GM19467 (cell line): ENCODE results near the gene IMMP2L.

Experiments used
- ATAC-seq: cut with Tn5 transposase; IDR thresholded peaks from one replicate; pipeline ENCODE4 v1.9.1; 2021; ENCODE audit warnings: mild to moderate bottlenecking, moderate library complexity; ENCODE audit not compliant: unreplicated experiment

The IMMP2L gene

DNA sequence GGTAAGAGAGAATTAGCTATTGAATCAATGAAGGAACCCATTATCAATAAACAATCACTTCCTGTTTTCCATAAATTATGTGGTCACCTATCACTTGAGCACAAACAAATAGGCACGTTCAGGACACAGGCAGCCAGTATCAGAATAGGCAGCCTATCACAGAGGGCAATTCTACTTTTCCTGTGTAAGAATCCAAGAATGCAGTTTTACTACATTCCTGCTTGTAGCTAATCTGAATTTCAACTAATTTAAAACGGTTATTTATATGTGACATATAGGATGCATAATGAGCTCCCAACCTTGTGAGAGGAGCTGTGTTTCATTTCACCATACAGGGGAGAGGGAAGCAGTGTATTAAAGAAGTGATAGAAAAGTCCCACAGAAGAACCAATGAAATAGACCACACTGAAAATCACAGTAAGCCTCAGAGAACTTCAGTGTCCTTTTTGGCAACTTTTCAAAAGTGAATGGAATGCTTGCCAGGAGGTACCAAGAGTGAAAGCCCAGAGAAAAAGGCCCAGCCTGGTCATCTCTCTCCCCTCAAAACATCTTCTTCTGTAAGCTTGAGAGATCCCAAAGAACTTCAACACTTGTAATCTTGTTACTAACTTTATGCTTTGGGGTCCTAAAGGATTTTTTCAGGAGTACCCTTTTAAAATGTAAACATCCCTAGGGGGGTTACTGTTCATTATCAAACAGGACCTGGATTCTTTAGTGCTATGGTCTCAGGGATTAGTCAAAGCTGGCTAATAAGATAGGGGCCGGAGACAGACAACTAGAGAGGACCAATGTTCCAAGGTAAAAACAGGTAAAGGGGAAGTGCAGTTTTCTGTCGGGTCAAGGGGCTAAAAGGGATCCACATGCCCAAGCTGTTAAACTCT lies 1.3 kb downstream of the IMMP2L start:
- no peak for ATAC-seq

DNA sequence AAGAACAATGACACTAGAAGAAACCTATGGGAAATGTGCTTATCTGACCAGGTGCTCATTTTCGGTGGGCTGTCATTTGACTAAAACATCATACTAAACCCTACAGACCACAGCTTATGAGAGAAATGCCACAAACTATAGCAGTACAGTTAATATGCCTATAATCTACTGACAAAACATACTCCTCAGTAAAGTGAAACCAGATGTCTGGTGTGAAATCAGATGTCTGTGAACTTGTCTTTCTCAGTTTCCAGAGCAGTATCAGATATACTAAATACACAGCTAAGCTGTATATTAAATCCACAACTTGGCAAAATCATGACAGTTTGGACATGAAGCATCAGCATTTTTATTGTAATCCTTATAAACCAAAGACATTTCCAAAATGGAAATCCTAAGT lies 3.3 kb downstream of the IMMP2L start:
- ATAC-seq, result peak; percentile 51

DNA sequence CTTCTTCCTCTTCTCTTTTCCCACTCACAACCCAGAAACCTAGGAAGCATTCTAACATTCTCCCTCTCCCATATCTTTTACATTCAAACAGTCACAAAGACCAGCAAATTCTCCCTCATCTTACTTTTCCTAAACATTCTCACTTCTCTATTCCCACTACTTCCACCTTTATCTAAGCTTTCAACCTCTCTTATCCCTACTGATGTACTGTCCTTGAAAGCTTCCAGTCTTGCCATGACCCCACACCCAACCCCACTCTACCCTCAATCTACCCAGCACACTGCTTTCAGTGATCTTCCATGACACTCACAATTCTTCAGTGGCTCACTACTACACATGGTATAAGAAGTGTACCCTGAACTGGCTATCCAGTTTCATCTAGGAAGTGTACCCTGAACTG lies 5.3 kb downstream of the IMMP2L start:
- ATAC-seq, result no peak

DNA sequence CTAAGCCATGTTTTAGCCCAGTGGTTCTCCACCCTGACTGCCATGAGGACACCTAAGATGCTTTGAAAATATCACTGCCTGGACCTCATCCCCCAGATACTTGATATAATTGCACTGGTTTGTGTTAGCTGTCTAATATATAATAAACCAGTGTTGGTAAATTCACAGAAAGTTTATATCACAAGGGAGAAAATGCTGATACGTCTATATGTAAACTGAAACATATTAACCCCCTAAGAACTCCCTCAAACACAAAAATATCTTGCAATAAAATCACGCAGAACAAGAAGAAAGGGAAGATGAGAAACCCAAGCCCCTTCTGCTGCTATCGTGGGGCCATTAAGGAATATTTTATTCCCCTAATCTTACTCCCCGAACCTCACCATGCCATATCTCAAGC lies 8.2 kb downstream of the IMMP2L start:
- no peak for ATAC-seq

DNA sequence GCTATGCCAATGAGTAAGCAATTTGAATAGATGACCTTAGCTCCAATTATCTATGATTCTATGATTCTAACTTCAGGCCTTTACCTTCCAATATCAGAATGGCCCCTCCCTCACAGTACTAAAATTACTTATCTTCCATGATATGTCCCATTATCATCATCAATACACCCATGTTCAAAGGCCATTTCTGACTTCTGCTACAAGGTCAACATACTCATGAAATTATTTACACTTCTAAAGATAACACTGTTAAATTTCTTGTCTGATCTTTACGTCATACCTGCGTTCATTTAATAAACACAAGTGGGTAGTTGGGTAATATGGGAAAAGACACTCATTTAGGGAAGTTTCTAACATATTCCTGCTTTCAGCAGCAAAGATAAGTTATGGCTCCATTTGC lies 21.2 kb downstream of the IMMP2L start:
- no peak for ATAC-seq

DNA sequence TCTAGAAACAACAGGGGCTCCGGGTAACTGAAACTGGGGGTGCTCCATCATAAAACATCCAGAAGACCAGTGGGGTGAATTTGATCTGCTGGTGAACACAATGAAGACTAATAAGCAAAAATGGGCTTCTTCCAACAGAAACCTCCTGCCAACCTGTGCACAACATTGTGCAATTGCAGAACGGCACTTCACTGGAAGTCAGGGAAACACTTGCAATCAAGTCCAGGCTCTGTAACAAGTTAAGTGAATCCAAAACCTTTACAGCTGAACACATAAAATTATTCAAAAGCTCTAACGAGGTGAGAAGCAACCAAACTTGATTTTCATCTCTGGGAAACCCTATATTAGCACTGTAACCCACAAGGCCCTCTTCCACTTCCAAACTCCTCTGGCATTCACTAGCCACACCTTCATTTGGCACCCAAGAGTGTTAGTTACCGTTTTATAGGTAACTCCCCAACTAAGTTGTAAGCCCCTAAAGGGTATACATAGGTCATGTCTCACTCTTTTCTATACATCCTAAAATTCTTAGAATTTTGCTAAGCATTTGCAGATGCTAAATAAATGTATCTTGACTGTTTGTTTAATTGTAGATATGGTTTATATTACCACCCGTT lies 22.0 kb downstream of the IMMP2L start:
- ATAC-seq, result no peak

DNA sequence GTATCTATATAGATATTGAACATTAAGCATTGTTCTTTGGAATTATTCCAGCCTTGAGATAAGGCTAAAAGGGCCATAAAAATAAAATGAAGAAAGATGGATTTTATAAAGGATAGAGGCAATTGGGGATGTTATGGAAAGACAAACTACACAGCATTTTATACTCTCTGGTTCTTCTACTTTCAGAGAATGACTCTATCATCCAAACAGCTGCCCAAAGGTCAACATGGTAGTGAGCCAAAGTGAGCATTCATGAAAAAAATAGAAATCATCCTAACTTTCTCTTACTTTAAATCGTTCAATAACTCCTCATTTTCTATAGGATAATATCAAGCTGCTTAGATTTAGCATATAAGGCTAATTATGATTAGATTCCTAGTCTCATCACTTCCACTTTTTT lies 25.2 kb downstream of the IMMP2L start:
- ATAC-seq, result no peak

DNA sequence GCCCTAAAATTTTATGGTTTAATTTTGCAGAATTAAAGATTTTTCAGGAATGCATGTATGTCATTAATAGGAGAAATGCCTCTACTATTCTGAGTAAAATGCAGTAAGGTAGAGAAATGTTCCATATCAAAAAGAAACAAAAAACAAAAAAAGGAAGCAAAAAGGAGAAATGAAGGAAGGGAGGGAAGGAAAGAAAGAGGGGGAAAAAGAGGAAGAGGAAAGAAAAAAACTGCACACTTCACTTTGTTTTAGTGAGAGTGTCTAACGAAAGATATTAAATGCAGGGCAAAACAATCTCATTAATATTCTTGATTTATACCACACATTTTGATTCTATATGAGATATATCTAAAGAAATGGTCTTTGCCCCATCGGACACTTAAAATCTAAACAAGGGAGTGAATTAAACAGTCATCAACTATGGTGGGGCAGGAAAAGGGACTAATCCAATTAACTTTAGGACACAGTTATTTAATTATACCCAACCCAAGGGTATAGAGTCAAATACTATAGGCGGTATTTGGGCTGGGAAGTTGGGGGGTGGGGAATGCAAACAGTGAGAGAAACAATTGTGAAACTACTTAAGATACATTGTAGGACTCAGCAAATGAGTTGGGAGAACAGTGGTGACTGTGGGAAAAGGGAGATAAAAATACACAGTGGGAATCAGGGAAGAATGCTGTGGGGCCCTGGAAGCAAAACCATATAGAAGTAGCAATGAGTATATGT lies 27.0 kb downstream of the IMMP2L start:
- ATAC-seq, result no peak

DNA sequence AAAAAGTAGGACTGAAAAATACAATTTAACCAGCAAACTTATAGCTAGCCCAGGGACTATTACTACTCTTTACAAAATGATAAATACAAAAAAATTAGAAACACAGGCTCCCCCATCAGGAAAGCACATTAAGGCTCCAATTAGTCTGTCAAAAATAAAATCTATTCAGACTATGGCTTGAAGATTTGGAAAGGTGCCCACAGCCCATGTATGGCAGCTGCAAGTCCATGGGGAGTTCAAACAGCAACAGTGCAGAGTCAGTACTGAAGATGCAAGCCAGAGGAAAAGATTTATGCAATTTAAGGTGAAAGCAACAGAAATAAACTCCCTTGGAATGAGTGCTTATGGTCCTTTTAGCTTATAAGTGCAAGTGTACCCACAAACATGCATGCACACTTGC lies 29.7 kb downstream of the IMMP2L start:
- no peak for ATAC-seq

DNA sequence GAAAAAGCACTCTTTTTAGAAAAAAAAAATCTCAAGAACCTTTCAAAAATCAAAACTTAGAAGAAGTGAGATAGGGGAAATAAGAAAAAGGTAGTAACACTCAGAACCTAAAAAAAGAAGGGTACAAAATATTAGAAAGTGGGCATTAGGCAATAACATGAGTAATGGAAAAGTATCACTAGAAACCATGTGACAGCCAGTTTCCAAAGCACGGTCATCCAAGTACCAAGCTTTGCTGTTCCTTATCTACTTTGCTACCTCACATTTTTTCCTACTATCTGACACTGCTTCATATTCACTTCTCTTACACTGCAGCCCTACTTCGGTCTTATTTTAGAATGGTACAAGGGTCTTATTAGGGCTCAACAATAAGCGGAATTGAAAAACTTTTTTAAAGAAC lies 30.3 kb downstream of the IMMP2L start:
- ATAC-seq, result no peak

DNA sequence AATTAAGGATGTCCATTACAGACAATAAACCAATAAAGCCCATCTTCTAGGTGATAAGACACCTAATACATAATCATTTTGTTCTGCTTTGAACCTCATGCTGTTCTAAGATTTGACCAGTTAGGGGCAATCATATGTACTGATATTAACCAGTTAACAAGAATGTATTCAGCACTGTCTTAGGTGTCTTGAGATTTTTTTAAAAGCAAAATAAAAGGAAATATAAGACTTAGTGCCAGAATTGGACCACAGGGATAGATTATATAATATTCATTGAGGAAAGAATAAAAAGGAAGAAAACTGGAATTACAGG lies 32.0 kb downstream of the IMMP2L start:
- ATAC-seq, result no peak

DNA sequence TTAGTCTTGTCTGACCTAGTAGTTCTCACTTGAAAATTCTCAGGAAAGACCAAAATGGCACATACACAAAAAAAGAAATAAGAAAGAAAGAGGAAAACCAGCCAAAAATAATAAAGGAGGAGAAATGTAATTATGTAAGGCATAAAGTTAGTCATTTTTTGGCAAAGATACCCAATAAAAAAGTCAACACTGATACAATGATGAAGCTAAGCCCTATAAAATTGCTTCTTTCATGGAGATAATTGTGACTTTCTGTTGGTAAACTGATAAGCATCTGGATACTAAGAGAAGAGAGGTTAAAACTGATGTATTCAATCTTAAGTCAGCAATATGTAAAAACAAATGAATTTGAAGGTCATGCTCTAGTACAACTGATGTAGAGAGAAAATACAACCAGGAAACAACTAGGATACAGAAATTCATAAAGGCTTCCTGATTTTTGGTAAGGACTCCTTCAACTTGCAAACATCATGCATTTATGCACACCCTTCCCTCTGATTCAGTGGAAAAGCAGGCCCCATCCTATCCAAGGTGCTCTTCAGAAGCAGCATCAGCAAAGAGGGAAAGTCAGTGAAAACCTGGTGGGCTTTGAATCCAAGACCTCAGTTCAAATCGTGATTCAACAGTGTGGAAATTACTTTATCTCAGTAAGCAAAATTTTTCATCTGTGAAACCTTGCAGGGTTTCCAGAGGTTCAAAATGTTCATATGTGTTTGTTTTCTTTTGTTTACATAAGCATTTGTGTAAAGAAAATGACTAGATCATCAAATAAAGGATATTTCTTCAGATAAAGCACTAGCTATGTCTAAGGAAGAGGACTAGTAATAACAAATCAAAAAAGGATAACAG lies 32.6 kb downstream of the IMMP2L start:
- ATAC-seq, result no peak

DNA sequence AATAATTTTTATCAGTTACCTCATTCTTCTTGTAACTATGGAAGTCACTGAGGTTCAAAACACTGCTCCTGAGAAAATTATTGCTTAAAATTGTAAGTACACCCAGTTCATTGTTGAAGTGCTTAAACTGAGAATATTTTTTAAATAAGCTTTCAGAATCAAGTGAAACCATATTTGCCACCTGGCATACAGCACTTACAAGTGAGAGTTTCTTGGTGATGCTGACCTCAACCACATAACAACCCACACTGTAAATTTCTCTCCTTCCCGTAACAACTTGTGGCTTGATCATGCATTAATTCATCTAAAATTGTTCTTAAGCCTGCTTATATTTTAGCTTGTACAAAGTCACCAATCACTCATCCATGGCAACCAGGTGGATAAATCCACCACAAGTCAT lies 34.0 kb downstream of the IMMP2L start:
- peak; percentile 62 for ATAC-seq

DNA sequence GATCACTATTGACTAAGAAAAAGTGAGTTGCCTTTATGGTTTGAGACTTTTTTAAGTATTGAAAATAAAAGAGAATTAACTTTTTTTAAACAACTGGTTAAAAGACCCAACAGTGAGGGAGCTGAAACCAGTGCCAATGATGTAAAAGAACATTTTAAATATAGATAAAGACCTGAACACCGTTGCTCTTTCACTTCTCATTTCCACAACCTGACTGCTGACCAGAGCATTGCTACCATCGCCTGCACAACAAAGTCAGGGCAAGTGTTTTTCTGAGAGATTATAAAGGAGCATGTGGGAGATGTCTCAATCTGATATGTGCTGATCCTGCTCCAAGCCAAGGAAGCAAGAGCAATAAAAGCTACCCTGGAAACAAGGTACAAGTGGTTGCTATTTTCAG lies 34.7 kb downstream of the IMMP2L start:
- peak; percentile 88 for ATAC-seq

DNA sequence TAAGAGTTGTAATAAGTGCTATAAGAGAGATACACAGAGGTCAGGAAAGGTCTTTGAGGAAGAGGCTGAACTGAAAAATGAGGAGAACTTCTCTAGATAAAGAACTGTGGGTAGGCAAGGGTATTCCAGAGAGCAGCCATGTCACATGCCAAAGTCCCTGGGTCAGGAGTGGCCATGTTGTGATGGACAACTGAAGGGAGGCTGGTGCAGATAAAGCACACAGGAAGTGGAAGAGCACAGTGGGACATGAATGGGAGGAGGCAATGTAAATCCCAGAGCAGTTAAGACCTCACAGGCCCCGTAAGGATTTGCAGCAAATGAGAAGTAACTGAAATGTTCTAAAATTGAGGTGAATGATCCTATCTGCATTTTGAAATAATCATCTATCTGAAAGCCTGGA lies 37.2 kb downstream of the IMMP2L start:
- ATAC-seq, result no peak

DNA sequence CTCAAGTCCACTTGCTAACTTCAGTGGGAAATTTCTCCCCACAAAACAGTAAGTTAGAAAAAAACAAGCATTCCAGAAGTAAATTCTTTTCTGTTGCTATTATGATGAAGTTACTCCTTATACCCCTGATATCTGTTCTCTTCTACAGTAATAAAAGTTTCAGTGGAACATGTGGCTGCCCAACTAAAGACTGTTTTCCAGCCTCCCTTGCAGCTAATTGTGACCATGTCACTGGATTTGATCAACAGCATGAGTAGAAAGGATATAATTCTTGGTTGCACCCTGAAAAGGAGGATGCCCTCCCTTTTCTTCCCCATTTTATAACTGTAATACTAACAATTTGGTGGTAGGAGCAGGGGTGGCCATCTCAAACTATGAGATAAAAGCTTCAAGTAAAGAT lies 40.6 kb downstream of the IMMP2L start:
- no peak for ATAC-seq

DNA sequence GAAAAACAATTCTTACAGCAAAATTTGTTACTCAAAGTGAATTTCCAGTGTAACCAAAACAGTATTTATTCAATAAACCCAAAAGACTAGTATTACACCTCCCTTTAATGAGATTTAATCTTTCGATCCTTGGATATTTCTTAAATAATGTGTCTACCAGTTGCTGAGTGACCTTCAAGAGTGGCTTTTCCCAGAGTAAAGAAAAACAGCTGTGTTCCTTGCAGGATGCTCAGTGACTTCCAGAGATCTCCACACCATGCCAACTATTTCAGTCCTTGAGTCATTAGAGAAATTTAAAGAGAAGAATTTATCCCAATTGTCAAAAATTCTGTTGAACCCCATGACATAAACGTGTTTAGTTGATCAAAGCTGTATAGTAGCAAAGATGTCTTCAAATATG lies 44.0 kb downstream of the IMMP2L start:
- no peak for ATAC-seq

DNA sequence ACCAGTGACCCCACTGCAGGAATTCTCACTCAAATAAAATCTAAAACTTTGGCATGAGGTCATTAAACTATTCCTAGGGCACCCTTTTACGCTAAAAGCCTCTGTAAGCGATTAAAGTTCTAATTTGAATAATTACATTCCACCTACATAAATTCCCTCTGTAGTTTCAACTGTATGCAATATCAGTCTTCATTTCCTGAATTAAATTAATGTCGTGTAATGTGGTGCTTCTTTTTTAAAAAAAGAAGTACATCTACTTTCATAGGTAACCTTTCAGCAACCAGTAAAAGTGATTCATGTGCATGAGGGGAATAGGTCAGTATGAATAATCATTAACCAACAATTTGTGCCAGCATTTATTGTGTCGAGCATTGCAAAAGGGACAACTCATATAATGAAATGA lies 44.7 kb downstream of the IMMP2L start:
- no peak for ATAC-seq

DNA sequence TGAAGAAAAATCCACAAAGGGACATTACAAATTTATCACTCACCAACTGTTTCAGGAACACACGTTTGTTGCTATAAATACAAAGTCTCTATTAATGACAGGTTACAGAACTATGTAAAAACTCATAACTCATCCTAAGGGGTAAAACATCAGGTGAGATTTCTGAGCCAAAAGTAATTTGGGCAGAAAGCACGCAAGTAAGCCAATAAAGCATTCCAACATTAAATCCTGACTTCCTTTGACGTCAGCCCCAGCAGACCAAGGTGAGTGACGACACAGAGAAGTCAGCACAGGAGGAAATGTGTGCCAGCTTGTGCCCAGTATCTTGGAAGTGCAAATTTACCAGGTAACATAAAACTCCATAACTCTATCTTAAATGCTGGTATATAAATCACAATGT lies 45.7 kb downstream of the IMMP2L start:
- ATAC-seq, result no peak

DNA sequence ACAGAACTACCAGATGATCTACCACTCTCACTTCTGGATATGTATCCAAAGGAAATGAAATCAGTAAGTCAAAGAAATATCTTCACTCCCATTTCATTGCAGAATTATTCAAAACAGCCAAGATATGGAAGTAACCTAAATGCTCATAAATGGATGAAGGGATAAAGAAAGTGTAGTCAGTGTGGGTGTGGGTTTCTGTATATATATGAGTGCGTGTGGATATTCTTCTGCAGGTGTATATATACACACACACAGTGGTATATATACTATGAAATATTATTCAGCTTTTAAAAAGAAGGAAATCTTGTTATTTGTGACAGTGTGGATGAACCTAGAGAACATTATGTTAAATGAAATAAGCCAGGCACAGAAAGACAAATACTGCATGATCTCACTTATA lies 48.7 kb downstream of the IMMP2L start:
- ATAC-seq, result no peak

DNA sequence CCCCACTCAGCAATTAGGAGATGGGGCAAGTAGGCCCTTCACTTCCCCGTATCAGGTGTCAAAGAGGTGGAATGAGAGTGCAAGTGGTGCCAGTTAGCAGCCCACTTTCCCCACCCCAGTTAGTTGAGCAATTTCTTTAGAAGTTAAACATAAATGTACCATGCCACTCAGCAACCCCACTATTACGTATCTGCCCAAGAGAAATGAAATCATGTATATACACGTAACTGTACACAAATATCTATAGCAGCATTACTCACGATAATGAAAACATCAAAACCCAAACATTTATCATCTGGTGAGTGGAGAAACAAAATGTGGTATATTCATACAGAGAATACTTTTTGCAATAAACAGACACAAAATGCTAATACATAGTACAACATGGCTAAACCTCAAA lies 50.4 kb downstream of the IMMP2L start:
- no peak for ATAC-seq
